HCT116 (cell line): ENCODE measurements around the gene PGAP6. TPM values are rescaled to one million over a fixed set of nuclear protein-coding genes. Genes with fewer than 3 reads are reported as not detected.
A peak's percentile ranks its signal among the peaks of the same experiment; 100 is the strongest.

Experiments used
- ATAC-seq: fragments of 200-7000 bp; cut with Tn5 transposase; 2 replicates; pipeline ENCODE4 v1.9.1; 2020; ENCODE audit warnings: mild to moderate bottlenecking, moderate library complexity
- BruUV-seq: library from RNA; stranded (reverse); fragments of 400-500 nt; replicated peaks from 2 replicates; lab custom pipeline; 2021; lab: Mats Ljungman, UMichigan
- CTCF ChIA-PET: fragments of 300-600 bp; sonication (Branson Sonifier 250); formaldehyde crosslinking; loops from one replicate; lab custom pipeline; 2021; ENCODE audit warnings: antibody characterized with exemption; lab: Charles Lee
- POLR2A ChIA-PET: fragments of 300-600, 350-600 bp; sonication (Branson Sonifier 250); formaldehyde crosslinking; loops from one replicate; lab custom pipeline; 2021; ENCODE audit warnings: antibody characterized with exemption; lab: Charles Lee
- RAD21 ChIA-PET, 2 experiments: fragments of 300-600 bp; sonication (Branson Sonifier 250); formaldehyde crosslinking; loops; one replicate each; lab custom pipeline; 2023; ENCODE audit warnings: low total read pairs in 2 of 2; ENCODE audit not compliant: uncharacterized antibody in 2 of 2, unreplicated experiment in 2 of 2, low non-redundant PET in 1 of 2; lab: Charles Lee
- DNase-seq: peaks from one replicate; pipeline ENCODE4 v3.0.0-alpha.2; 2010; ENCODE audit warnings: low read depth, low spot score
- H2AFZ ChIP-seq: fragments of 200-600 bp; shearing (Covaris generic), sonication (generic); 2 replicates; pipeline ENCODE4 v1.6.1; 2017; ENCODE audit warnings: low read depth, mixed run types, mixed read lengths, antibody characterized with exemption, low read length; ENCODE audit not compliant: poor library complexity, severe bottlenecking
- H3K27ac ChIP-seq: 2 replicates; pipeline ENCODE4 v1.5.1; 2012; ENCODE audit warnings: low read depth, low read length
- H3K27me3 ChIP-seq: fragments of 200-600 bp; sonication (generic); 2 replicates; pipeline ENCODE4 v1.6.1; 2016; ENCODE audit warnings: mixed run types, low read length, mixed read lengths; ENCODE audit not compliant: insufficient read depth
- H3K36me3 ChIP-seq, 2 experiments: fragments of 200-500 bp in 1 of 2; fragments of 200-600 bp in 1 of 2; sonication (Bioruptor generic) in 1 of 2; sonication (generic) in 1 of 2; 2 replicates each; pipeline versions ENCODE4 v1.5.1 to v1.6.1; 2014 to 2016; ENCODE audit warnings: low read length in 2 of 2, inconsistent platforms in 1 of 2, mixed read lengths in 1 of 2, mixed run types in 1 of 2; ENCODE audit not compliant: insufficient read depth in 2 of 2, control insufficient read depth in 1 of 2
- H3K4me1 ChIP-seq, 2 experiments: fragments of 200-600 bp in 1 of 2; sonication (generic) in 1 of 2; 2 replicates each; pipeline versions ENCODE4 v1.5.1 to v1.6.1; 2012 to 2017; ENCODE audit warnings: low read length in 2 of 2, inconsistent platforms in 1 of 2, mild to moderate bottlenecking in 1 of 2, mixed read lengths in 1 of 2, mixed run types in 1 of 2, moderate library complexity in 1 of 2; ENCODE audit not compliant: insufficient read depth in 2 of 2, control insufficient read depth in 1 of 2
- H3K4me2 ChIP-seq: fragments of 200-600 bp; sonication (generic); 2 replicates; pipeline ENCODE4 v1.6.1; 2017; ENCODE audit warnings: mixed run types, low read length, mixed read lengths
- H3K4me3 ChIP-seq, 2 experiments: fragments of 200-600 bp in 1 of 2; sonication (generic) in 1 of 2; replicated peaks in 1 of 2; 2 replicates each; pipeline ENCODE4 v1.5.1; 2011 to 2016; ENCODE audit warnings: low read length in 2 of 2, control low read depth in 1 of 2, low read depth in 1 of 2, mild to moderate bottlenecking in 1 of 2, mixed read lengths in 1 of 2, mixed run types in 1 of 2
- H3K79me2 ChIP-seq: fragments of 200-600 bp; sonication (generic); 2 replicates; pipeline ENCODE4 v1.6.1; 2017; ENCODE audit warnings: mild to moderate bottlenecking, mixed run types, low read length, moderate library complexity, mixed read lengths; ENCODE audit not compliant: insufficient read depth
- H3K9ac ChIP-seq: fragments of 200-600 bp; sonication (generic); 2 replicates; pipeline ENCODE4 v1.6.1; 2016; ENCODE audit warnings: low read length, mixed read lengths
- H3K9me2 ChIP-seq: fragments of 200-600 bp; sonication (generic), shearing (Covaris generic); 2 replicates; pipeline ENCODE4 v1.6.1; 2017; ENCODE audit warnings: mixed run types, mild to moderate bottlenecking, moderate library complexity; ENCODE audit not compliant: insufficient read depth
- H3K9me3 ChIP-seq, 2 experiments: fragments of 200-500 bp in 1 of 2; fragments of 200-600 bp in 1 of 2; sonication (Bioruptor generic) in 1 of 2; sonication (generic) in 1 of 2; 2 replicates each; pipeline ENCODE4 v1.6.1; 2014 to 2017; ENCODE audit warnings: low read length in 2 of 2, mixed read lengths in 2 of 2, inconsistent platforms in 1 of 2, low read depth in 1 of 2, mild to moderate bottlenecking in 1 of 2, mixed run types in 1 of 2, moderate library complexity in 1 of 2; ENCODE audit not compliant: control insufficient read depth in 1 of 2, insufficient read depth in 1 of 2
- H4K20me1 ChIP-seq: fragments of 200-600 bp; sonication (generic), shearing (Covaris generic); 2 replicates; pipeline ENCODE4 v1.6.1; 2017; ENCODE audit warnings: mixed run types, mild to moderate bottlenecking, moderate library complexity; ENCODE audit not compliant: insufficient read depth
- EZH2phosphoT487 ChIP-seq: fragments of 200-600 bp; IDR thresholded peaks from 2 replicates; pipeline ENCODE4 v1.6.1; 2018; ENCODE audit warnings: antibody characterized with exemption, borderline replicate concordance
- MAX ChIP-seq: IDR thresholded peaks from 2 replicates; pipeline ENCODE4 v1.6.1; 2012
- POLR2AphosphoS5 ChIP-seq: IDR thresholded peaks from 2 replicates; pipeline ENCODE4 v1.6.1; 2011; ENCODE audit warnings: mild to moderate bottlenecking, low read depth, low read length, moderate library complexity
- ZFX ChIP-seq: fragments of 450-650 bp; IDR thresholded peaks from 2 replicates; pipeline ENCODE4 v1.6.1; 2017
- intact Hi-C: fragments of 100-400 bp; cut with micrococcal nuclease; formaldehyde crosslinking; loops from 2 replicates; pipeline ENCODE4 v1.10.0; 2022
- total RNA-seq: library from RNA; stranded (reverse); gene quantifications from one replicate; pipeline ENCODE4 v1.2.1, GENCODE V29; 2021; ENCODE audit not compliant: unreplicated experiment

Gene PGAP6
- total RNA-seq, 1 experiment from 2014 or later = 35.4 TPM

DNA sequence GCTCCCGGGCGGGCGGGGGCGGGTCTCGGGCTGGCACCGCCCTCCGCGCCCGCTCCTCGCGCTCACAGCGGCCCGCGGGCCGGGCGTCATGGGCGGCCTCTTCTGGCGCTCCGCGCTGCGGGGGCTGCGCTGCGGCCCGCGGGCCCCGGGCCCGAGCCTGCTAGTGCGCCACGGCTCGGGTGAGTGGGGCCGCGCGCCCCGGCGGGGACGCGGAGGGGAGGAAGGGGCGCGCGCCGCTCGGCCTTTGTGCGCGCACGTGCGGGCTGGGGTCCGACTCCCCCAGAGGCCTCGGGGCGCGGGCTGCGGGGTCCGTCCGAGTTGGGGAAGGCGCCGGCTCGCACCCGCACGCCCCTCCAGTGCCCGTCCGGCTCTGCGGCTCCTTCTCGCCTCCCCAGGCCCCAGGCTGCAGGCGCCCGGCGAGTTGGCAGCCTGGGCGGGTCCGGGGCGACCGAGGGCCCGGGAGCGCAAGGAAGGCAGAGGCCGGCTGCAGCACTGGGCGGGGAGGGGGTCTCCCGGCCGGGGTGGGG is 15.4 kb upstream of the PGAP6 start, which contains the start of gene NME4:
TSS of gene NME4 (plus strand) at position 65 of the 527 bp plus-strand sequence. CDS start at position 89, 24 bp downstream.
- no TSS peak for BruUV-seq
- Histone ChIP-seq H3K36me3 (no peaks in the 10 kb centered on the region), H2AFZ (no peak within 1 kb of the TSS), H3K79me2 (no peaks in the 10 kb centered on the region), H3K27ac (peak within 1 kb of the TSS; percentile 87), H3K9me3 (no peaks in the 10 kb centered on the region), H3K27me3 (no peaks in the 10 kb centered on the region), H4K20me1 (no peaks in the 10 kb centered on the region), H3K9ac (peak within 1 kb of the TSS; percentile 54), H3K9me2 (no peaks in the 10 kb centered on the region), H3K4me3 (peak within 1 kb of the TSS; percentile 31 to 47; a peak in 3 of 4 replicates), H3K4me2 (peak within 1 kb of the TSS; percentile 73), H3K4me1 (peaks cover 3 to 22% of the 10 kb centered on the region in 2 experiments; a peak in 2 of 4 replicates)
- no peak for DNase-seq
- intact Hi-C loops = loop anchor here (10.0 kb wide), 1 partner anchor 98 kb away; no protein-coding TSS in a partner anchor
- ChIA-PET POLR2A (interaction anchor here (0.5 kb wide), 1 partner anchor 15 kb away, joined by 3 read pairs; no protein-coding TSS in a partner anchor), RAD21 (no interaction called here), CTCF (no interaction called here)
- TF ChIP-seq EZH2phosphoT487 = no peak
- peak; percentile 54; the same call in 1 of the 2 replicates for TF ChIP-seq ZFX
- peak; percentile 18 for ATAC-seq

GRCh38 chr16:396605-397004 is 14.8 kb upstream of the PGAP6 start:
- H3K4me2 ChIP-seq = peak overlapping the region; percentile 73
- no peak overlapping the region for H2AFZ ChIP-seq
- ChIA-PET RAD21 (no interaction called here), CTCF (no interaction called here), POLR2A (interaction anchor here (0.5 kb wide), 1 partner anchor 14 kb away, joined by 3 read pairs; no protein-coding TSS in a partner anchor)
- no peaks in the 10 kb centered on the region for H3K36me3 ChIP-seq
- H3K4me1 ChIP-seq = peaks cover 3 to 22% of the 10 kb centered on the region in 2 experiments; a peak in 2 of 4 replicates
- no peaks in the 10 kb centered on the region for H3K27me3 ChIP-seq
- no peaks in the 10 kb centered on the region for H3K9me2 ChIP-seq
- DNase-seq (no peak), ATAC-seq (peak; percentile 52)
- H3K79me2 ChIP-seq = no peaks in the 10 kb centered on the region
- TF ChIP-seq POLR2AphosphoS5 (no peak), MAX (peak; percentile 47; the same call in 1 of the 2 replicates)
- no TSS peak for BruUV-seq
- no peaks in the 10 kb centered on the region; a peak in 1 of 4 replicates for H3K9me3 ChIP-seq
- H3K4me3 ChIP-seq = peak overlapping the region; percentile 31 to 47; a peak in 3 of 4 replicates
- peak overlapping the region; percentile 61 for H3K27ac ChIP-seq
- intact Hi-C loops = loop anchor here (10.0 kb wide), 1 partner anchor 98 kb away; no protein-coding TSS in a partner anchor
- H4K20me1 ChIP-seq = no peaks in the 10 kb centered on the region
- peak overlapping the region; percentile 50; the same call in 1 of the 2 replicates for H3K9ac ChIP-seq
